ENCODE data around the gene PPM1H.
"Not testable (repeated sequence)": the region's sequence is repeated elsewhere in the genome, so short reads cannot be mapped to it uniquely, and the experiment has no call there.

Gene PPM1H

DNA sequence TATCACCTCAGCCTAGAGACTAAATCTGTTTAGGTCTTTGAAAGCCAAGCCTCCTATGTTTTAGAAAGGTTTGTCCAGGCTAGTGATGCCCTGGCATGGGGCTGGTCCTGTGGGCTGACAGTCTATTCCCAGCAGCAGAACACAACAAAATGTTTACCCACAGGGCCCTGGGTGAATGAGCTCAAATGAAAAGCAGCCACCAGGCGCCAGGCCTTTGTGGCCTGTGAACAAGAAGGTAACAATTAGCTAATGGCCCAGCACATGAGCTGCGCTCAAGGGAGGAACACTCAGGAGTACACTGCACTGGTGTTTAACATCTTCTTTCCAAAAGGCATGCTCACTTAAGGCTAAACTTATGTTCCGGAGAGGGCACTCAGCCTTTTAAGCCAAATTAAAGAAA, 266.2 kb downstream of the PPM1H start:
- no peak for DNase-seq

DNA sequence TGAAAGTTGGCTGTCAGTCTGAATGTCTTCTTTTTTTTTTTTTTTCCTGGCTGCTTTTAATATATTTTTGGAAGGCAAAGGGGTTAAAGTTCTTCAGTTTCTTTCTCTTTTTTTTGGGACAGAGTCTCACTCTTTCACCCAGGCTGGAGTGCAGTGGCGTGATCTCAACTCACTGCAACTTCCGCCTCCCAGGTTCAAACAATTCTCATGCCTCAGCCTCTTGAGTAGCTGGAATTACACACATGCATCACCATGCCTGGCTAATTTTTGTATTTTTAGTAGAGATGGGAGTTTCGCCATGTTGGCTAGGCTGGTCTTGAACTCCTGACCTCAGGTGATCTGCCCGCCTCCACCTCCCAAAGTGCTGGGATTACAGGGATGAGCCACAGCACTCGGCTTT, 270.0 kb downstream of the PPM1H start:
- DNase-seq = not testable (repeated sequence)

GRCh38 chr12:62660756-62661155, 274.2 kb downstream of the PPM1H start:
- no peak for DNase-seq

DNA sequence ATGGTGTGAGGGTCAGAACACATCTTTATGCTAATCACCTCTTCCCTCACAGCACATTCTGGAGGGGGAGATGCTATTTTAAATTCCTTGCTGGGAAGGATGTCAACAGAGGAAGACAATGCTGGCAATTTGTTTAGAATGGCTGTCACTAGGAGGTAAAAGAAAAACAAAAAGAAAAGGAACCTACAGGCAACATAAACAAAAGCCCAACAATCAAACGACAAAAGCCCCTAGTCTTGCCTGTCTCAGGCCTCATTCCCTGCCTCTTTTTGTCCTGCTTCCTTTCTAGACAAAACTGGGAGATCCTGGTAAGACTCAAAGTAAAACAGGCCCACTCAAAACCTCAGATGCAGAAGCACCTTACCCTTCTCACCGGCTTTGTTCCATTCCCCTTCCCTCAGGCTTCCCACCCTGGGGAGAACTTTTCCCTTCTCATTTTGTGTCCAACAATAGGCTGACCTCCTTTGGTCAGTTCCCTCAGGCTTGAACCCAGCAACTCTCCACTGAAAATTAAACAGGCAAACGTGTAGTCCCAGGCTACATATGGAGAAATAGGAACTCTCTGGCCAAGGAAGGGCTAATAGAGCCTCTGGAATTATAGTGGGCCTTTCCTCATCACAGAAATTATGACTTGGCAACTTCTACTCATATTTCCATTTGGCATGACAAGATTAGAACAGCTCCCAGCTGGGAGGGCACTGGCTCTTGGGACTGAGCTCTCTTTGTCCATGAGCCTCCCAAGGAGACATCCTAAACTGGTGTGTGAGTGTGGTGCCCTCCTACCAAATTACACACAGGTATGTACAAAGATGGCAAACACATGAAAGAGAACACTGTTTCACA, 275.3 kb downstream of the PPM1H start:
- no peak for DNase-seq

GRCh38 chr12:62658910-62659309, 276.0 kb downstream of the PPM1H start:
- DNase-seq = no peak

- DNase-seq = peak; percentile 17
These were observed 277.7 kb downstream of the PPM1H start for GRCh38 chr12:62657363-62657632.

GRCh38 chr12:62656591-62657362, 278.2 kb downstream of the PPM1H start:
- DNase-seq = no peak

- no peak for DNase-seq
These were observed 279.2 kb downstream of the PPM1H start for GRCh38 chr12:62655666-62656151.

DNA sequence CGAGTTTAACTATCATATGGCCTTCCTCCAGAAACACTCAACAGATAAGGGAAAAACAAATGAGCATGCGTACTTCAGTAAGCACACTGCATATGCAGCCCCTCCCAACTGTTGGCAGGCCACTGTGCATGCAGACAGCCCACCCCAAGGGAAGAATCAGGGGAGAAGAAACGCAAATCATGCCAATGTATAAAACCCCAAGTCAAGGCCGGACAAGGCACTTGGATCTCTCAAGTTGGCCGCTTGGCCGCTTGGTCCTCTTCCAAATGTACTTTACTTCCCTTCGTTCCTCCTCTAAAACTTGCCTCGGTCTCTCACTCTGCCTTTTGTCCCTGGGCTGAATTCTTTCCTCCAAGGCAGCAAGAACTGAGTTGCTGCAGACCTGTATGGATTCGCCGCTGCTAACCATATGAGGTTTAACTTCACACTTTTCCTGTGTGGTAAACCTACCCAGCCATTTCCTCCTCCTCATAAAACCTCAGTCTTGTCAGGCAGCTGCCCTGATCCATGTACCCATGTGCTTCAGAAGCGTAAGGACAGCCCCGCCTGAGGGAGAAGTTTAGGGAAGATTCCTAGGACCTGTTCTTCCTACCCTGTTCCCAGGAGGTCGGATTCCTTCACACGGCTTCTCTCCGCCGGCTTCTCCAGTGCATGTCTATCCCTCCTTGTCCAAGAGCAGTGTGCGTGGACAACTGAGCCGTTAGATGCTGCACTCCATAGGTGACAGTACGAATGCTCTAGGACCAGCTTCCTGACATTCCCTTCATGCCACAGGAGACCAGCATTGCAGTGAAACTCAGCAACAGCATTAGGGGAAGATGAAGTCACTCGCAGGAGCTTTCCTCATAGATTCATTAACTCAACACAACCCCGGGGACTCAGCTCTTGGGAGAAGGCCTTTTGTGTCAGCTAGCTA, 280.4 kb downstream of the PPM1H start:
- DNase-seq = peak; percentile 52

GRCh38 chr12:62653740-62654139, 281.2 kb downstream of the PPM1H start:
- no peak for DNase-seq

DNA sequence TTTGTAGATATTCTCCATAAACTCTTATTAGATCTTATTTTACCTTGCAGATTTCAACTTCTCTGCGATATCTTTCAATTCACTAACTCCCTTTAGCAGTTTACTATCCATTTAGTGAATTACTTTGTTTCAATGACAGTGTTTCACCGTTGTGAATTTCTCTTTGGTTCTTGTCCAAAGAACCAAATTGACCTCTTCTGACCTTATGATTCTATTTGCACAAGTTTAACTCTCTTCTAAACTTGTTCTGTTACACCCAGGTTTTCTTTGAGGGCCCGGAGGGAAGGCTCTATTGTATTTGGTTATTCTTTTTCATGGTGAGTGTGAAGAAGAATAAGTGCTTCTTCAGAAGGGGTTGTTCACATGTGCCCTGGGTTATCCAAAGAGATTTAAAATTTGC, 281.6 kb downstream of the PPM1H start:
- no peak for DNase-seq

GRCh38 chr12:62651138-62651537, 283.8 kb downstream of the PPM1H start:
- DNase-seq = no peak

- DNase-seq = no peak
These were observed 285.4 kb downstream of the PPM1H start for GRCh38 chr12:62649412-62650138.

GRCh38 chr12:62647586-62647985, 287.4 kb downstream of the PPM1H start:
- DNase-seq = no peak

DNA sequence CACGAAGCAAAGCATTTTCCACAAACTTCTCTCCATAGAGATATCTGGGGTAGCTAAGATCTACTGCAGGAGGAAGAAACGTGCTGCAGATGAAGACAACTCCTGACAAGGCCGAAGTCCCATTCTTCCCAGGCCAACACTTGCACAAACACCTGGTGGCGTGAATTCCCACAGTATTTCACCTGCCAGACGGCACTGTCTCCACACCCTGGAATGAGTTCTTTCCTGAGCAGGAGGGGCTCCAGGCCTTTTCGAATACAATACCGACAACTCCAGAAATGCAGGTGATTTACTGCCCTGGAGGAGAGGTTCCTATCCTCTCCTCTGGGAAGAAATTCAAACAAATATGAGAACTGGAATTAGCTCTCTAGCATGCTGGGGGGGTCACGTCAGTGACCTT, 288.4 kb downstream of the PPM1H start:
- DNase-seq = no peak

DNA sequence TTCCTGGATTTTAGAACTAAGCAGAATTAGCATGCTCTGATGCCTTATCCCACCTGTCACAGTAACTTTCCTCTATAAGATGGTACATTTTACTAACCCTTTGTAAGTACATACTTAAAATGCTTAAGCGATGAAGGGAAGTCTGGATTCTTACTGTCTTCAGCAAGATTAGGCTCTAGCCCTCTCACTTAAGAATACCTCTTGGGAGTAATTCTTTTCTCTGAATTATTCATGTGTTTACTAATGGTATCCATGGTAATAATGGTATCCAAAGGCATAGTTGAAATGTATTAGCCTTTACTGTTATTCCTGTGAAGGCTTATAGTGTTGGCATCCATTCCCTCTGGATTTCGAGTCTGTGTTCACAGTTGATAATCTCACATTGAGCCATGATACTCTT, 291.5 kb downstream of the PPM1H start:
- DNase-seq = no peak

DNA sequence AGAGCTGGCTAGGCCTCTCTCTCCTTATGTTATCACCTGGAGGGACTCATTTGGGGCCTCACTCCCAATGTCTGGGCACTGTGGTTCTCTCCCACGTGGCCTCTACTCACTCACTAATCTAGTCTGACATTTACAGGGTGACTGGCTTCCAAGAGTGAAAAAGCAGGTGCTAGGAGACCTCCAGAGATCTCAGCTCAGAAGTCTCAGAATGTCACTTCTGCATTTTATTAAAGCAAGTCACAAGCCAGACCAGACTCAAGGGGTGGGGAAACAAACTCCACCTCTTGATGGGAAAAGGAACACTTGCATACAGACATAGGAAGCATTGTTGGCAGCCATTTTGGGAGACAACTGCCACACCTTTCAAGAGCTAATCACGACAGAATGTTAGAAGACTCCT, 292.5 kb downstream of the PPM1H start:
- peak; percentile 47 for DNase-seq

DNA sequence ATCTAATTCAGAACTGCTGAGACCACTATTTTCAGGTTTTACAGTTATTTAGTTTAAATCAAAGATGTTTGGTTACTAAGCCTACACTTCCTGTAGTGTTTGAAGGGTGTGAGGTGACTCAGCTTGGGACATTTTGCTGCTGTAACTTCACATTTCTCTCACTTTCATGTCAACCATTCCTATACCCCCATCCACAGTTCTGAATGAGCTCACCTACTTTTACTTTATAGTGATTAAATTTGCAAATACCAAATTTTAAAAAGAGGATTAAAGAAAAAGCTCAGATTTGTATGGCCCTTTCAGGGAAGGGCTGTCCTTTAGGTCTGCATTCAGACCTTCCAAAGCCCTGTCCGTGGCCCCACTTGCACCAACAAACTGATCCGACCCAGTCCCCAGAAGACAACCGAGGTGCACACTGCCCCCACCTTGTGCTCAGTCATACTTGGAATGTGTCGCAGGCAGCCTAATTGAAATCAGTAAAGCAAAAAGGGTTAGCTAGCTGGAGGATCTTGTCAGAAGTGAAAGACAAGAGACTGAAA, 294.0 kb downstream of the PPM1H start:
- peak; percentile 19 for DNase-seq

- no peak for DNase-seq
These were observed 297.3 kb downstream of the PPM1H start for GRCh38 chr12:62637679-62638078.

- DNase-seq = no peak
These were observed 299.3 kb downstream of the PPM1H start for GRCh38 chr12:62635649-62636048.

GRCh38 chr12:62632411-62632918, 302.5 kb downstream of the PPM1H start:
- peak; percentile 55 for DNase-seq
